Measurements from ENCODE around the gene VIPAS39. TPM values are rescaled to one million over a fixed set of nuclear protein-coding genes. Genes with fewer than 3 reads are reported as not detected.
"Not testable (repeated sequence)": the region's sequence is repeated elsewhere in the genome, so short reads cannot be mapped to it uniquely, and the experiment has no call there.

VIPAS39 gene
- total RNA-seq, 1 experiment from 2014 or later, result 6.3 TPM

DNA sequence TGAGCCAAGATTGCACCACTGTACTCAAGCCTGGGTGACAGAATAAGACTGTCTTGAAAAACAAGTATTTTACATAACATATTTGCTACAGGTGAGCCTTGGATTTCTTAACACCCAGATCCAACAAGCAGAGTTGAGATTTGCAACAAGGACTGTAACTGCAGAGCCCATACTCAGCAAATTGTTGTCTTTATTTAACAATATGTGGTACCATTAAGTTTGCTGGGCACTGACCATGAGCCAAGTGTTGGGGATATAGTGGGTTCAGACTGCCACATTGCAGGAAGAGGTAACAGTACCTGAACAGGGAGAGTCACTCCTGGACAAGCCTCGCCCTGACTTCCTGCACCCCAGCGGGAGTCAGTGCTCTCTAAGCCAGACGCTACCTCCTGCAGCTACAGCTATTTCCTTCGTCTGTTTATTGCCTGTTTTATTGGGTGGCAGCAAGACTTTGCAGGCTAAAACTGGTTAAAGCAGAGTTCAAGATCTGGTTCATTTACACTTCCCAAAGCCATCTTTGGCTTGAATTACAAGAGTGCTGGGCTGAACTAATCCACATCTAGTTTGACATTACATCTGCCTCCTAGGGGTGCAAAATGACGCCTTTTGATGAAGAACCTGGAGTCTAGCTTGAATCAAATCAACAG is 12.9 kb upstream of the VIPAS39 start:
- no peak for DNase-seq (ENCODE audit: low spot score)

DNA sequence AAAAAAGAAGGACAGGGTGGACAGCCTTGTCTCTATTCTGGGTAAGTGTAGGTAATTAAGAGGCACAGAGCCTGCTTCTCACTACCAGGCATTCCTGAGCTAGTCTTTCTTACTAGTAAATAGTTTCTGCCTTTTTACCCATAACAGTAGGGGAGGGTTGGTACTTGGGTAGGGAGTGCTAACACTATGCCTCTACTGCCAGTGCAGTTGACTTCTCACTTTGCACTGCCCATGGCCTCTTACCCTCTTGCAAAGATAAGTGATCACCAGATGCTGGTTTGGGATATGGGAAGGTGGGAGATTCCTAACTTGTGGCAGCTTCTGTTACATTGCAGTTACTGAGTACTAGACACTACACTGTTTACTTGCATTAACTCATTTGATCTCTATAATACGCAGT is 12.1 kb upstream of the VIPAS39 start:
- DNase-seq (ENCODE audit: low spot score), result no peak

DNA sequence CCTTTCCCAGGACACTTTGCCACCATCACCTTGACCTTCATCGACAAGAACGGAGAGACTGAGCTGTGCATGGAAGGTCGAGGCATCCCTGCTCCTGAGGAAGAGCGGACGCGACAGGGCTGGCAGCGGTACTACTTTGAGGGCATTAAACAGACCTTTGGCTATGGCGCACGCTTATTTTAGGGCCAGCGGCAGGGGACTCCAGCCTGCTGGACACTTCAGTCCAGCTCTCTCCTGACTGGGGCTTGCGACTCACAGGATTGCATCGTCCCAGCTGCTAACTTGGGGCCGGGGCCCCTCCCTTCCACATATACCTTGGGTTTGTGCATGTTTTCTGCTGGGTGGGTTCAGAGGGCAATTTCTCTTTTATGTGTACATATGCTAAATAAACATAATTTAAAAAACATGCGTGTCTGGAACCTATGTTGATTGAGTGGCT is 11.7 kb upstream of the VIPAS39 start:
- no peak for DNase-seq (ENCODE audit: low spot score)

DNA sequence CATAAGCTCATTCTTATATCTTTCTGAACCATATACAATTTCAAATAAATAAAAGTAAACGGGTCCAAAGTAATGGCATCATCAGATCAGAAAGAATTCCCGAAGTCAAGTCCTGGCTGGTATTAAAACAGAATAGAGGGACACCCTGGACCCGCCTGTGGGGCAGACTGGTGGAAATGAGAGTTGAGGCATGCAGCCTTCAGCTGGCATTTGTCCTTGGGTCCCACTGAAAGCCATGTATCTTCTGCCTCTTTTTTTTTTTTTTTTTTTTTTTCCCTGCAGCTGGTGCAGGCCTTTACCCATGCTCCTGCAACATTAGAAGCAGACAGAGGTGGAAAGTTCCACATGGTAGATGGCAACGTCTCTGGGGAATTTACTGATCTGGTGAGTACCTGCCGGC is 10.4 kb upstream of the VIPAS39 start:
- DNase-seq (ENCODE audit: low spot score), result no peak

DNA sequence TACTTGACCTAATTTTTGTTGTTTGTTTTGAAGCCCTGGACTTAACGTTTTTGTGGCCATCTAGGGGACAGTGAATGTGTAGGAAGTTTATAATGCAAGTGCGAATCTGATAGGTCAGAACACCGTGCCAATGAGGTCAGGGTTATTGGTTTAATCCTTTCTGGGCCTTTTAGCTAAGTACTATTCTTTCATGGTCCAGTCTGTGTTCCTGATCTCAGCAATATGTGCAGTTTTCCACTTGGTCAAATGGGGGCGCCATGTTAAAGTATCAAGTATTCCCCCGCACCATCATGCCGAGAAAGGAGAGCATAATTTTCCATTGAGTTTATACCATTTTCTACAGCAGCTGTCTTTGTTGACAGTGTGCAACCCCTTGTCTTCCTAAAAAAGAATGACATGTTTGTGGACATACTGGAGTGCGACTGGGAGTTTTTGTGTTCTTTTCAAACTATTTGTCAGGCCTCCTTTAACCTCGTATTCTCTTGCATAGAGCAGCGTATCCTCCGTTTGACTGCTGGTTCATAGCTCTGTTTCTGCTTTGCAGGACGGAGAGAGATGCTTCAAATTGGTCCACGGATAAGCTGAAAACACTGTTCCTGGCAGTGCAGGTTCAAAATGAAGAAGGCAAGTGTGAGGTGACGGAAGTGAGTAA is 1.8 kb upstream of the VIPAS39 start:
- DNase-seq (ENCODE audit: low spot score), result peak; percentile 79

DNA sequence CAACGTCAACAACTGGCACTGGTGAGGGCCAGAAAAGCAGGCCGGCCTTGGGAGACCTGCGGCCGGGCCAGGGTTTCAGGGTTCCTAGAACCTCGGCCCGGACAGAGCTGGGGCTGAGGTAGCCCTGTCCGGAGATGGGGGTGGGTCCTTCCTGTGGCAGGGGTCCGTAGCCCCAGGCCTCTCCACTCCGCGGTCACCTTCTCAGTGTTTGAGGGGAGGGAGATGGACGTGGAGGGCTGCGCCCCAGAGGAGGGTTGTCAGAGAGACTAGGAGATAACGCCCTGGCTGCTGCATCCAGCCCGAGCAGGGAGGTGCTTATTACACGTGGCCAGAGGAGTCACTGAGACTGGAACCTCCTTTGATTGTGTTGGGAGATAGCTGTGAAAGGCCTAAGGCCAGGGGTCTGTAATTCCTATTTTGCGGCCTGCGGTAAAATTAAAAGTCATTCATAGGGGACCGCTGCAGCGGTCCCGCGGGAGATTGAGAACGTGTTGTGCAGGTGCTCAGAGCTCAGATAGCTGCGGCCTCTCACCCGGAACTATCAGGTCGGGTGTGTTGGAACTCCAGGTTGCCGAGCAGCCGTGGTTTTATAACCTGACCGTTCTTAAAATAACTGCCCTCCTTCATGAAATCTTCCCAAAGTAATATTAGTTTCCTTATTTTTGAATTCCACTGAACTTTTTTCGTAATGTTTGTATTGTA is 999 bp upstream of the VIPAS39 start:
- DNase-seq (ENCODE audit: low spot score), result peak; percentile 55

DNA sequence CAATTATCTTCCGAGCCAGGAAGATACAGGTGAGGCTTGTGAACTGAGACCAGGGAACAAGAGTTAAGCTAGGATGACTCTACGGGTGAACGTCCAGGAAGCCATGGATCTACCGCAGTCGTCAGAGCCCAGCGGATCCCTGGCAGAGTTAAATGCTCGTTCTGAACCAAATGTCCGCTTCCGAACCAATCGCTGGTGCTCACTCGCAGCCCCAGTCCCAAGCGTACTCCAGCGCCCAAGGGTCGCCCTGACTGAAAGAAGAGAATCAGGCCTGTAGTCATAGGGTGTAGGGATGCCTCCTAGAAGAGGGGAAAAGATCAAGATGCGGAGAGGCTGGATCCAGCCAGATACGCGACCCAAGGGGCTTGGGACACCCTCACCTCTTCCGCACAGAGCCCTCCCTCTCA is 283 bp downstream of the VIPAS39 start:
- no peak for DNase-seq (ENCODE audit: low spot score)

DNA sequence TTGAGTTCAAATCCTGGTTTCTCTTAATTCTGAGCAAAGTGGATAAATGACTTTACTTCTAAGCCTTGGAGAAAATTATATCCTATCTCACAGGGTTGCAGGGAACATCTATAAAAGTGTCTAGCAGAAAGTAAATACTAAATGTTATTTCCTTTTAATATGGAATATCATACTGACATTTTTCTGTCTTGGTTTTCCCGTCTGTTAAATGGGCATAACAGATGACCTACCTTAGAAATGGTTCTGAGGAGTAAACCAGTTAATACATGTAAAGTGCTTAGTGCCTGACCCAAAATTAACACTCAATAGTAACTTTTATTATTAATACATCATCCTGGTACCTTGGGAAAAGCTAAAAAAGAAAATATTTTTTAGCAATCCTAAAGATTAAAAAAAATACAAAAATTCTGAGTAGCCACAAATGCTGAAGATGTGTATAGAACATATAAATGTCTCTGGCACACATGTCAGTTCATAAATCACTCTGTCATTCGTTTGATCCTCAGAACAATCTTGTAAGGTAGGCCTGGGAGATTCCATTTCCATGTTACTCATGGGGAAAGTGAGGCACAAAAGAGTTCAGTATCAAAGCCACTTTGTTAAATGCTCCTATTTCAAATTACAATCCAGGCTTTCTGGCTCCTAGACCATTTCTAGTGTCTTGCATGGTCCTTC is 1.3 kb downstream of the VIPAS39 start:
- no peak for DNase-seq (ENCODE audit: low spot score)

DNA sequence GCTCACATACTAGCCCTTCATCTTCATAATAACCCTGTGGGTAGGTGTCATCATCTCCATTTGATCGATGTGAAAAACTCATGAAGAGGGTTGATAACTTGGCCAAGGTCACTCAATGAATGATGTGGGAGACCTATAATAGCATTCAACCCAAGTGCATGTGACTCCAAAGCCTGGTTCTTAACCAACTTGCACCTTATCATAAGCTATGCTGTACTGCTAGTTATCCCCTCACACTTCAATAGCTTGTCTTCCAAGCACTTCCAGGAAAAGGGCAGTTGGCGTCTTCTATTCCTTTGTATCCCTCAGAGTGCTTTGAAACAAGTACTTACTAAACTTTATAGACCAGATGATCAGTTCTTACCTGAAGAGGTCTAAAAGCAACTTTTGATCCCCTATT is 15.2 kb downstream of the VIPAS39 start:
- no peak for DNase-seq (ENCODE audit: low spot score)

DNA sequence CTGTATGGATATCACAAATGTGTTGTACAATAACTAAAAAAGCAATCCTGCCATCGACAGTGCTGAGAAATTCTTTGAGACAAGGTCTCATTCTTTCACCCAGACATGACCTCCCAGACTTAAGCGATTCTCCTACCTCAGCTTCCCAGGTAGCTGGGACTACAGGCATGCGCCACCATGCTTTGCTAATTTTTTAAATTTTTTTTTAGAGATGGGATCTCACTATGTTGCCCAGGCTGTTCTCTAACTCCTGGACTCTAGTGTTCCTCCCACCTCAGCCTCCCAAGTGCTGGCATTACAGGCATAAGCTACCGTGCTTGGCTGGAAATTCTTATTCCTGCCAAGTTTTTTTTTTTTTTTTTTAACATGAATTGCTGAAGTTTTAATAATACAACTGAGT is 17.5 kb downstream of the VIPAS39 start:
- no peak for DNase-seq (ENCODE audit: low spot score)

DNA sequence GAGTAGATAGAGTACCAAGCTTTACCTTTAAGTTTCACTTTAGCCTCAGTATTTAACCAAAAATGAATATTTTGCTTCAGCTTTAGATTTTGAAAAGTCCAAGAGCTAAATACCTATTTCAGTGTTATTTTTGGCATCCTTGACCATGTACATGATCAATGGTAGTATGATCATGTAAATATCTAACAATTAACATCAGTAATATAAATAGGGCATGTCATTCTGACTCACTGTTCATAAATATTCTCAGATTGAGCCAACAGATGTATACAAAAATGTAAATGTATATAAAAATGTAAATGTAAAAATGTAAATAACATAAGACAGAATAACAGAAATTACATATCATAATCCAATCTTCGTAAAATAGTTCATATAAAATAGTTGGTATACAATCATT is 18.8 kb downstream of the VIPAS39 start:
- DNase-seq (ENCODE audit: low spot score), result no peak

DNA sequence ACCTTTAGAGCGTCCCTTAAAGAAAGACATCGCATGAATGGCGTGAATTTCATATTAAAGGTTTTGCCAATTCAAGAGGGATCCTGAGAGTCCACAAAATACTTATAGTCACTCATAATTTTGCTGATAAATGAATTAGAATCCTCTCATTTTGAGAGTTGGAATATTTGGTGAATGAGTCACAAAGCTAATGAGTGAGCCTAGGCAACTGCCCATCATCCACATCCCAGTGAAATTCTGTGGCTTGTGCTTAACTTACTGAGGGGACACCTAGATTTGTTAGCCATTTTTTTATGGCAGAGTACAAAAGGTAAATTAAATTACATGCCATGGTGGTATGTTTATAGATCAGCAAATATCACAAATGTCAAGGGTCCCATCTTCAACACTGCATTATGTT is 21.4 kb downstream of the VIPAS39 start:
- DNase-seq (ENCODE audit: low spot score), result no peak

DNA sequence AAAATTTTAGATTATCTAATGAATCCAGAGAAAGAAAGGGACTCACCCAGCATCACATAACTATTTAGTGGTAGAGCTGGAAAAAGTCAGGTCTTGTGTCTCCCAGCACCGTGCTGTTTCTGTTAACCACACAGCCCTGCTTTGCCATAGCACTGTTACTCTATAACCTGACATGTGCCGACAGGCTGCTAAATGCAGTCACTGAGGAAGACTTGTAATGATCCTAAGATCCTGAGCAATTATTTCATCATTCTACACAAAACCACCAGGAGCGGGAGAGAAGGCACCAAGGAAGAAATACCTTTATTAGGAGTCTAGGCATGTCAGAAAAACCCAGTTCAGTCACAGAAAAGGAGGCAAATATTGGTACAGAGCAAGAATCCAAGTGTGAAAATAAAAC is 31.0 kb downstream of the VIPAS39 start:
- DNase-seq (ENCODE audit: low spot score), result no peak

DNA sequence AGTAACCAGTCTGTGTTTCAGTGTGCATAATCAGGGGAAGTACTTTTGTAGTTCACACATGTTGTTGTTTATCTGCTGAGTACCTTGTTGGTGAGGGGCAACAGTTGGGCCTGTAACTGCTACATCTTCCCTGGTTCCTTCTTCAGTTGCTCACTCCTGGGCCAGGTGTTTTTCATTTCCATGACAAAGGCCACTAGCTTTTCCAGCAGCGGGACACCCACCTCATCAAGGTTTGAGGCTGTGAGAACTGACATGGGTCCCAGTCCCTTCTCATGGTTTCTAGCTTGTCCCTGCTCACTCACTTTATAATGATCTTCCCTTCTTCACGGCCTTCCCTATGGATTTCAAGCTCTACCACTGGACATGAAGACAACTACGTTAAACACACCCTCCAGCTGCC is 32.5 kb downstream of the VIPAS39 start:
- DNase-seq (ENCODE audit: low spot score), result no peak

DNA sequence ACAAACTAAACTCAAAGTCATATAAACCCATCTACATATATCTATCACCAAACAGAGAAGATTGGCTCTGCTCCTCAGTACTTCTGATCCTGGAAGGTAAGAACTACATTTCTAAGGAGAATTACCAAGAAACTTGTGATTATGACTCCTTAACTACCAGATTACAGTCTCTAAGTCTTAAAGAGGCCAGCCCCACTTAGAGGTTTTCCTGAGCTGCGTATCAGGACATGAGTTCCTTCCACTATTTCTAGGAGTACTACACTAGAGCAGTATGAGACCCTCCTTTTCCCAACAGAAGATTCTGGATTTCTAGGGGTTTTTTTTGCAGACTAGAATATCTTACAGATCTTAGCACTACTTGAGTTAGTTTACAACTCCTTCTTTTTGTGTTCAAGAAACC is 34.0 kb downstream of the VIPAS39 start, which contains the start of gene NOXRED1:
NOXRED1 (minus strand) TSS at position 101 of the 400 bp plus-strand sequence. CDS start 634 bp downstream, outside the sequence.
- DNase-seq (ENCODE audit: low spot score), result no peak

DNA sequence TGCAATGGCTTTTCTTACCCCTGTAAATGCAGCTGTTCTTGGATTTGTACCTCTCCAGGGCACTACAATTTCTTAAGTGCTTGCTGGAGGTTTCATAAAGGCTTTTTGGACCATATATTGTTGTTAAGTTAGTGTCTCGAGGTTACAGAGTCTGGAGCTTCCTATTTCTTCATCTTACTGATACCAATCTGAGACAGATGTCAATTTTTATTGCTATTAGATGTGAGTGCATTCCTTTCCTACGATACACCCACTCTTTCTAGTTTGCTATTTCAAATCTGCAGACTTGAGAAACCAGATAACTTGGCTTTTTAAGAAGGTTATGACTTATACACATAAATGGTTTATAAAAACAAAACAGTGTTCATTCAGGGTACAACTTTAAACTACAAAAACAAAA is 36.2 kb downstream of the VIPAS39 start:
- DNase-seq (ENCODE audit: low spot score), result no peak

DNA sequence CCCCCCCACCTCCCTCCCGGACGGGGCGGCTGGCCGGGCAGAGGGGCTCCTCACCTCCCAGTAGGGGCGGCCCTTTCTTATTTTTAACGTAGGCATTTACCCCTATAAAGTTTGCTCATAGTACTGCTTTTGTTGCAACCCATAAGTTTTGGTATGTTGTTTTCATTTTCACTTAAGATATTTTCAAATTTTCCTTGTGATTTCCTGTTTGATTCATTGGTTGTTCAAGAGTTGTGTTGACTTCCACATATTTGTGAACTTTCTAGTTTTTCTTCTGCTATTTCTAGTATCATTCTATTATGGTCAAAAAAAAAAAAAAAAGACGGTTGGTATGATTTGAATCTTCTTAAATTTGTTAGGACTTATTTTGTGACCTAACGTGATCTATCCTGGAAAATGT is 40.6 kb downstream of the VIPAS39 start:
- no peak for DNase-seq (ENCODE audit: low spot score)

DNA sequence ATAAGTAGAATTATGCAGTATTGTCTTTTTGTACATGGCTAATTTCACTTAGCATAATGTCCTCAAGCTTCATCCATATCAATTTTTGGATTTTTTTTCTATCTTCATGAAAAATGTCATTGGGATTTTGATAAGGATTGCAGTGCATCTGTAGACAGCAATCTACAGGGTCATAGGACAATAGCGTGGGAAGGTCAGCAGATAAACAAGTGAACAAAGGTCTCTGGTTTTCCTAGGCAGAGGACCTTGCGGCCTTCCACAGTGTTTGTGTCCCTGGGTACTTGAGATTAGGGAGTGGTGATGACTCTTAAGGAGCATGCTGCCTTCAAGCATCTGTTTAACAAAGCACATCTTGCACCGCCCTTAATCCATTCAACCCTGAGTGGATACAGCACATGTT is 41.3 kb downstream of the VIPAS39 start:
- DNase-seq (ENCODE audit: low spot score), result not testable (repeated sequence)

DNA sequence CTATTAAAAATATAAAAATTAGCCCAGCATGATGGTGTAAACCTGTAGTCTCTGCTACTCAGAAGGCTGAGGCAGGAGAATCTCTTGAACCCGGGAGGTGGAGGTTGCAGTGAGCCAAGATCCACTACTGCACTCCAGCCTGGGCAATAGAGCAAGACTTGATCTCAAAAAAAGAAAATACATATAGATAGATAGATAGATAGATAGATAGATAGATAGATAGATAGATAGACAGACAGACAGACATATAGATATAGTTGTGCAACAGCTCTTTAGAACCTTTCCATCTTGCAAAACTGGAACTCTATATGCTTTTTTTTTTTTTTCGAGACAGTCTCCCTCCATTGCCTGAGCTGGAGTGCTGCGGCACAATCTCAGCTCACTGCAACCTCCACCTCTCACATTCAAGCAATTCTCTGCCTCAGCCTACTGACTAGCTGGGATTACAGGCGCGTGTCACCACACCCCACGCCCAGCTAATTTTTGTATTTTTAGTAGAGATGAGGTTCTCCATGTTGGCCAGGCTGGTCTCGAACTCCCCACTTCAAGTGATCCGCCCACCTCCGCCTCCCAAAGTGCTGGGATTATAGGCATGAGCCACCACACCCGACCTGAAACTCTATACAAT is 41.9 kb downstream of the VIPAS39 start:
- not testable (repeated sequence) for DNase-seq (ENCODE audit: low spot score)

DNA sequence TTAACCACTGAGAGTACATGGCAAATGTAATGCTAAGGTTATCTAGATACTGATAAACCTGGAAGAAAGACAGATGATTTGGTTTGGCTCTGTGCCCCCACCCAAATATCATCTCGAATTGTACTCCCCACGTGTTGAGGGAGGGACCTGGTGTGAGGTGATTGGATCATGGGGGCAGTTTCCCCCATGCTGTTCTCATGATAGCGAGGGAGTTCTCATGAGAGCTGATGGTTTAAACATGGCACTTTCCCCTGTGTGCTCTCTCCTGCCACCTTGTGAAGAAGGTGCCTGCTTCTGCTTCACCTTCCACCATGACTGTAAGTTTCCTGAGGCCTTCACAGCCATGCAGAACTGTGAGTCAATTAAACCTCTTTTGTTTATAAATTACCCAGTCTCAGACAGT is 48.3 kb downstream of the VIPAS39 start:
- DNase-seq (ENCODE audit: low spot score), result peak; percentile 7

DNA sequence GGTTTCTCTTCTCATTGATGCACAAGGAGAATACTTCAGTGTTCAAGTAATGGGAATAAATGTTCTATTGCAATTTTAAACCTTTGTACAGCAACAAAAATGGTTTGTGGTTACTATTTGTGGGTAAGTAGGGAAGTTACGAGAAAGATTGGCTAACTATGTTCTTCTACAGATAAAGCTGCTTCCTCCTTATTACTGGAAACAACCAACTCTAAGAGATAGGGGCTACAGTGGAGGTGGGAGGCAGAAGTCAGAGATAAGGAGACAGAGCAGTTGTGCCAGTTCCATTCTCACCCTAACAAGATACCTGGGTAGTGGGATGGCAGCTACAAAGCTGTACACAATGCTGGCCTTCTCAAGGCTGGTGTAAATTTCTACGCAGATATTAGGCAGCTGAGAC is 50.2 kb downstream of the VIPAS39 start:
- DNase-seq (ENCODE audit: low spot score), result no peak

DNA sequence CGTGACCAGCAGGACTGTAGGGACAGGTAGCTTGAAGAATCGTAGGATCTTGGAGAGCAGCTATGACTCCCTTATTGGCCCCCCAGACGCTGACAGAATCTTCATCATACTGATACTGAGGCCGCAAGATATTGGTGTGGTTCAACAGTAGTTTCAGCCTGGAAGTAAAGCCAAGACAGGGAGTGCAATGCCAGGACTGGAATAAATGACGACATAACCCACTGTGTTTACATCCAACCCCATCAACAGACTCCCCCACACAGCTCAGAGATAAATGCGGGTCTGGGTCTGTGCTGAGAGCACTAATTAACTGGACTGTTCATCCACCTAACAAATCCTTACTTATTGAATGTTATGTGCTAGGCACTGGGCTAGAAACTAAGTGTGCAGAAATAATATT is 50.7 kb downstream of the VIPAS39 start:
- no peak for DNase-seq (ENCODE audit: low spot score)

Measured in HT-29 (cell line).